GM12874 (cell line): ENCODE results near the gene KCNH1.

Experiments used
- CTCF ChIP-seq: IDR thresholded peaks from 2 replicates; pipeline ENCODE4 v1.5.1; 2011; ENCODE audit warnings: low read depth, mild to moderate bottlenecking, control low read depth, low read length, moderate library complexity; ENCODE audit not compliant: insufficient read depth

KCNH1 gene

GRCh38 chr1:210932104-210932503, 201.8 kb downstream of the KCNH1 start:
- no peak for TF ChIP-seq CTCF

DNA sequence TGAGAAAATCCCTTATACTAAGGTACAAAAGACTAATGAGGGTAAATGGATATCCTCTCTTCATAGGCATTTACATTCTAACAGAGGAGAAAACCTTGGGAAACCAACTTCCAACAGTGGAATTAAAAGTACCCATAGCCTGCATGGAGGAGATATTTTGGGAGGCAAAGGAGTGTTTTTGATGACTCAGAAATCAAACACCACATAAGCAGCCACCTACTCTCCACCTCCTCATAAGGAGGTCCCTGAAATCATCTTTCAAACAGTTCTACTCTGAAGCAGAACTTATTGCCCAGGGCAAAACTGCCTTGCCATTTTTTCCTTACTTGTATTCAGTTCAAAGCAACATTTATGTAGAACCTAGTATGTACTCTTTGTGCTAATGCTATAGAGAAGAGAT, 211.3 kb downstream of the KCNH1 start:
- no peak for TF ChIP-seq CTCF

- TF ChIP-seq CTCF, result no peak
These were observed 212.9 kb downstream of the KCNH1 start for GRCh38 chr1:210920716-210921694.

DNA sequence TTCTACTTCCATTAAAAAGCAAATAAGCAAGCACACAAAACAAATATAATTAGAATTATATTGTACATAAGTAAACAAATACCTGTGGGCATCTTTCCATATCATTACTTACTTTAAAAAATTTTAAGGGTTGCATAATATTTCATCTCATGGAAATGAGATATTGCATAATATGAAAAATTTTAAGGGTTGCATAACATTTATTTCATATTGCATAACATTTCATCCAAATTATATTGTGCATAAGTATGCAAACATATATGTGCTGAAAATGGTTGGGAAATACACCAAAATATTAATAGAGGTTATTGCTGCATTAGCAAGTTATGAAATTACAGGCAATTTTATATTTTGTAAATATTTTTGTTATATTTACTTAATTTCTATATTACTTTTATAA, 213.7 kb downstream of the KCNH1 start:
- TF ChIP-seq CTCF, result no peak

DNA sequence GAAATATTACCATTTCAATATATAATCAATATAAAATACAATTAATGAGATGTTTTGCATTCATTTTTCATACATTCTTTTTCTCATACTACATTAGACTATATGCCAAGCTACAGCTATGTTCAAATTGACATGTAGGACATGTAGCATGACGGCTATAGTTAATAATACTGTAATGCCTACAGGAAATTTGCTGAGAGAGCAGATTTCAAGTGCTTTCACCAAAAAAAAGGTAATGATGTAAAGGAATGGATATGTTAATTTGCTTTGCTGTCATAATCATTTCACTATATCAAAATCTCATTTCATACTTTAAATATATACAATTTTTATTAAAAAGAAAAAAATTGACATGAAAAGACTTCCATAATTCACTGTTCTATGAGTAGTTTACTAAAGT, 215.1 kb downstream of the KCNH1 start:
- TF ChIP-seq CTCF, result no peak

- TF ChIP-seq CTCF, result no peak
These were observed 216.3 kb downstream of the KCNH1 start for GRCh38 chr1:210917560-210918169.

DNA sequence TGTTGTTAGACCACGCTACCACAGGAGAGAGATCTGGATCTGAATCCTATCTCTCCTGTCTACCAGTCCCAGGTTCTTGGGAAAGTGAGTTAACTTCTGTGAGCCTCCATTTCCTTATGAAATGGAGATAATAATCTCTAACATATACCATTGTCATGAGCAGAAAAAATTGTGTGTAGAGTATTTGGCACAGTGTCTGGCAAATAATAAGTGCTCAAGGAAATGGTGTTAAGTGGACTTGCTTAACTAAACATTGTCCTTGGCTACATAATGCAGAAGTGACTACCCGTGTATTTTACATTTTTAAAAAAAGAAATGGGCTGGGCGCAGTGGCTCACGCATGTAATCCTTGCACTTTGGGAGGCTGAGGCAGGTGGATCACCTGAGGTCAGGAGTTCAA, 217.4 kb downstream of the KCNH1 start:
- no peak for TF ChIP-seq CTCF
